Stomach (tissue), 9 donors: ENCODE measurements around the gene MMP25. TPM values are rescaled to one million over a fixed set of nuclear protein-coding genes. Genes with fewer than 3 reads are reported as not detected.

Source experiments
- DNase-seq, 2 donors: peaks; one replicate each; pipeline versions ENCODE4 v3.0.0 to v3.0.0-alpha.2; 2013 to 2019
- H3K27ac ChIP-seq, 5 donors: fragments of 200-600 bp in 4 of 5; sonication (generic) in 4 of 5; one replicate each; pipeline ENCODE4 v1.5.1; 2013 to 2019; ENCODE audit warnings: mild to moderate bottlenecking in 1 of 5, moderate library complexity in 1 of 5
- H3K27me3 ChIP-seq, 3 donors: fragments of 200-600 bp; sonication (generic); one replicate each; pipeline ENCODE4 v1.5.1; 2017 to 2019; ENCODE audit warnings: mixed run types in 1 of 3
- H3K36me3 ChIP-seq, 4 donors: fragments of 200-600 bp; sonication (generic); 1 replicate in 3 of 4; 2 replicates in 1 of 4; pipeline ENCODE4 v1.5.1; 2016 to 2019
- H3K4me1 ChIP-seq, 4 donors: fragments of 200-600 bp; sonication (generic); one replicate each; pipeline ENCODE4 v1.5.1; 2016 to 2019
- H3K4me3 ChIP-seq, 4 donors: fragments of 200-600 bp; sonication (generic) in 3 of 4; one replicate each; pipeline ENCODE4 v1.5.1; 2016 to 2019; ENCODE audit warnings: mild to moderate bottlenecking in 1 of 4
- H3K9me3 ChIP-seq, 4 donors: fragments of 200-600 bp; sonication (generic); one replicate each; pipeline ENCODE4 v1.5.1; 2016 to 2019
- EP300 ChIP-seq: sonication (generic); formaldehyde crosslinking; IDR thresholded peaks from one replicate; pipeline ENCODE4 v1.6.1; 2017; ENCODE audit warnings: antibody characterized with exemption
- POLR2A ChIP-seq, 4 donors: fragments of 450-650 bp; IDR thresholded peaks; one replicate each; pipeline ENCODE4 v1.6.1; 2016; ENCODE audit warnings: antibody characterized with exemption in 4 of 4, control low read depth in 2 of 4, mild to moderate bottlenecking in 1 of 4, moderate library complexity in 1 of 4
- POLR2AphosphoS5 ChIP-seq, 3 donors: sonication (generic); formaldehyde crosslinking; IDR thresholded peaks; one replicate each; pipeline ENCODE4 v1.6.1; 2016; ENCODE audit warnings: antibody characterized with exemption in 3 of 3
- WGBS, 5 donors: extraction: QIAGEN DNeasy Blood & Tissue Kit in 3 of 5; methylation state at CpG; one replicate each; pipeline versions ENCODE4 v1.1.5 to v1.1.7; 2013 to 2018; 5-methylcytosine and 5-hydroxymethylcytosine counted together
- intact Hi-C: fragments of 100-400 bp; cut with DNase I; formaldehyde crosslinking; loops from one replicate; pipeline ENCODE4 v1.15.1; 2023; ENCODE audit warnings: low total_unique reads
- polyA plus RNA-seq, 3 donors: library from polyadenylated mRNA; stranded (reverse); fragments of 200-250 nt; gene quantifications; one replicate each; pipeline ENCODE4 v1.2.3, GENCODE V29; 2013
- total RNA-seq, 5 donors: library from RNA; depleted of rRNA; stranded (reverse); fragments of >200 nt; gene quantifications; one replicate each; pipeline versions ENCODE4 v1.1.0 to v1.2.3, GENCODE V29; 2014 to 2016
- TF ChIP-seq, protein P1 (sequence below), 7 experiments: fragments of 450-650 bp in 4 of 7; fragments of 200-600 bp in 3 of 7; sonication (generic) in 3 of 7; IDR thresholded peaks; one replicate each; pipeline ENCODE4 v1.5.1; 2016 to 2019; ENCODE audit warnings: antibody characterized with exemption in 7 of 7, control low read depth in 2 of 7, mild to moderate bottlenecking in 1 of 7
- donor health status: healthy with polysubstance abuse.
- donor health status: Bipolar disorder and iron deficiency.
- donor health status: healthy.

Gene MMP25
- total and polyA plus RNA-seq, 8 donors: 0.48 to 2.9 (median 1.1) TPM; not detected in 3

DNA sequence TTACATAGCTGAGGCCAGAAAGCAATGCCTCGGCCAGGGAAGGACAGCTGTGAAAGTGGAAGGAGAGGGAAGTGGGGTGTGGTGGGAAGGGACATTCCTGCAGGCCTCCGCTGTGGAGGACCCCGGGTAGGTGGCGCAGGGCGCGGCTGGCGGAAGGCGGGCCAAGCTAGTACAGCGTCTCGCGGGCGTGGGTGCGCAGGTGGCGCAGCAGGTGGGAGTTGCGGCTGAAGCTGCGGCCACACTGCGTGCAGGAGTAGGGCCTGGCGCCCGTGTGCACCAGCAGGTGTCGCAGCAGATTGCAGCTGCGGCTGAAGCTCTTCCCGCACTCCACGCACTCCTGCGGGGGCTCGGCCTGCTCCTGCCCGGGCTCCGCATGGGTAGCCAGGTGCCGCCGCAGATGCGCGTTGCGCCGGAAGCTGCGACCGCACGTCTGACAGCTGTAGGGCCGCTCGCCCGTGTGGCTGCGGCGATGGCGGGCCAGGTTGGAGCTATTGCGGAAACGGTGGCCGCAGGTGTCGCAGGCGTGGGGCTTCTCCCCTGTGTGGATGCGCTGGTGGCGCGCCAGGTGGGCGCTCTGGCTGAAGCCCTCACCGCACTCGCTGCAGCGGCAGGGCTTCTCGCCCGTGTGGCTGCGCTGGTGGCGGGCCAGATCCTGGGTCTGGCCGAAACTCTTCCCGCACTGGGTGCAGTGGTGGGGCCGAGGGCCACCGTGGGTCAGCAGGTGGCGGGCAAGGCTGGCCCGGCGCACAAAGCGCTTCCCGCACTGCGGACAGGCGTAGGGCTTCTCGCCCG lies 42.8 kb downstream of the MMP25 start:
- TF ChIP-seq, protein P1, sequence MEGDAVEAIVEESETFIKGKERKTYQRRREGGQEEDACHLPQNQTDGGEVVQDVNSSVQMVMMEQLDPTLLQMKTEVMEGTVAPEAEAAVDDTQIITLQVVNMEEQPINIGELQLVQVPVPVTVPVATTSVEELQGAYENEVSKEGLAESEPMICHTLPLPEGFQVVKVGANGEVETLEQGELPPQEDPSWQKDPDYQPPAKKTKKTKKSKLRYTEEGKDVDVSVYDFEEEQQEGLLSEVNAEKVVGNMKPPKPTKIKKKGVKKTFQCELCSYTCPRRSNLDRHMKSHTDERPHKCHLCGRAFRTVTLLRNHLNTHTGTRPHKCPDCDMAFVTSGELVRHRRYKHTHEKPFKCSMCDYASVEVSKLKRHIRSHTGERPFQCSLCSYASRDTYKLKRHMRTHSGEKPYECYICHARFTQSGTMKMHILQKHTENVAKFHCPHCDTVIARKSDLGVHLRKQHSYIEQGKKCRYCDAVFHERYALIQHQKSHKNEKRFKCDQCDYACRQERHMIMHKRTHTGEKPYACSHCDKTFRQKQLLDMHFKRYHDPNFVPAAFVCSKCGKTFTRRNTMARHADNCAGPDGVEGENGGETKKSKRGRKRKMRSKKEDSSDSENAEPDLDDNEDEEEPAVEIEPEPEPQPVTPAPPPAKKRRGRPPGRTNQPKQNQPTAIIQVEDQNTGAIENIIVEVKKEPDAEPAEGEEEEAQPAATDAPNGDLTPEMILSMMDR (IDR thresholded peaks at IDR 0.05): no peak
- TF ChIP-seq EP300: no peak
- no peak for TF ChIP-seq POLR2A (IDR thresholded peaks at IDR 0.05)
- no peak for TF ChIP-seq POLR2AphosphoS5 (IDR thresholded peaks at IDR 0.05)
- 91 to 97% (median 95%) methylated on average over 32 to 71 of the region's 71 CpGs for WGBS, 5 donors
- Histone ChIP-seq H3K9me3 (no peaks in the 10 kb centered on the region), H3K27me3 (peaks cover 0 to 26% (median 8%) of the 10 kb centered on the region in 3 donors), H3K27ac (no peak overlapping the region), H3K4me1 (peaks cover 0 to 25% (median 7%) of the 10 kb centered on the region in 4 donors), H3K36me3 (no peaks in the 10 kb centered on the region), H3K4me3 (no peak overlapping the region)
- DNase-seq: no peak
- intact Hi-C loops: no loop called here

DNA sequence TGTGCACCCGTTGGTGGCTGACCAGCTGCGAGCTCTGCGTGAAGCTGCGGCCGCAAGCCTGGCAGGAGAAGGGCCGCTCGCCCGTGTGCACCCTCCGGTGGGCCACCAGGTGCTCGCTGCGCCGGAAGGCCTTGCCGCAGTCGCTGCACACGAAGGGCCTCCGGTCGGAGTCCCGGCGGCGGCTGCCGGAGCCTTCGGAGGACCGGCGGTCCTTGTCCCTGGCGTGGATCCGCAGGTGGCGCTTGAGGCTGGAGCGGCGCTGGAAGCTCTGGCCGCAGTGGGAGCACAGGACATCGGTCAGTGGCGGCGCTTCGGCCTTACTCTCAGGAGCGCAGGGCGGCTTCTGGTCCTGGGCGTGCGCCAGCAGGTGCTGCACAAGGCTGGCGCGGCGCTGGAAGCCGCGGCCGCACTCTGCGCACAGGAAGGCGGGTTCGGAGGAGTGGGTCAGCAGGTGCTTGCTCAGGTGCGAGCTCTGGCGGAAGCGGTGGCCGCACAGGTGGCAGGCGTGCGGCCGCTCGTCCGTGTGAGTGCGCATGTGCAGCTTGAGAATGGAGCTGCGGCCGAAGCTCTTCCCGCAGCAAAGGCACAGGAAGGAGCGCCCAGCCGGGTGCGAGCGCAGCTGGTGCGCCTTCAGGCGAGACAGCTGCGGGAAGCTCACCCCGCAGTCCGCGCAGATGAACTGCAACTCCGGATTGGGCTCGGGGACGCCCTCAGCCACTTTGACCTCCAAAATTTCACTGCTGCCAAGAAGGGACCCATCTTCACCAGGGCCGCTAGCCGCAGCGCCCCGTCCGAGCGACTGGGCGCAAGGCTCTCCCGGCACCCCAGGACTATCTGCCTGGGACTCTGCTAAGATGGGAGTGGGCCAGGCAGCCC lies 43.6 kb downstream of the MMP25 start:
- intact Hi-C loops: no loop called here
- no peak for TF ChIP-seq POLR2AphosphoS5 (IDR thresholded peaks at IDR 0.05)
- no peak for TF ChIP-seq POLR2A (IDR thresholded peaks at IDR 0.05)
- TF ChIP-seq, protein P1 (IDR thresholded peaks at IDR 0.05): no peak
- no peak for TF ChIP-seq EP300
- H3K4me1 ChIP-seq: peaks cover 0 to 25% (median 7%) of the 10 kb centered on the region in 4 donors
- no peak overlapping the region for H3K4me3 ChIP-seq
- WGBS, 5 donors: 95 to 97% (median 97%) methylated on average over 38 to 81 of the region's 81 CpGs
- DNase-seq: no peak
- no peak overlapping the region for H3K27ac ChIP-seq
- H3K9me3 ChIP-seq: no peaks in the 10 kb centered on the region
- H3K36me3 ChIP-seq: no peaks in the 10 kb centered on the region
- H3K27me3 ChIP-seq: peaks cover 0 to 26% (median 8%) of the 10 kb centered on the region in 3 donors

DNA sequence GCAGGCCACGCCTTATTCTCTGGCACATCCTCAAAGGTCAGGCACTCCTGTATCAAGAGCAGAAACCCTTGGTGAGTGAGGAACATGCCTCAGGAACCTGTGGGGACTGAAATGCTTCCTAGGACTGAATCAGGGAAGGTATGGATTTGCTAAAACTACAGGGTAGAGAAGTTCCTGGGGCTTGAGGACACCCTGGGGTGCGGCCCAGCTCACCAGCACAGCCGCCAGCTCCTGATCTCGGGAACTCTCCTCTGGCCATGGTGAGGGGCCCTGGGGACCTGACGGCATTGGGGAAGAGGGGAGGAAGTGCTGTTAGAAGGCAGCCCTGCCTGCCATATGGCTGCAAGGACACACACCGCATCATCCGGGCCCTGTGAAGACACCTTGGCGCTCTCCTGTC lies 45.2 kb downstream of the MMP25 start:
- H3K4me3 ChIP-seq: no peak overlapping the region
- peaks cover 0 to 24% (median 7%) of the 10 kb centered on the region in 4 donors for H3K4me1 ChIP-seq
- TF ChIP-seq EP300 (no peak), POLR2A (IDR thresholded peaks at IDR 0.05) (no peak), POLR2AphosphoS5 (IDR thresholded peaks at IDR 0.05) (no peak)
- TF ChIP-seq, protein P1 (IDR thresholded peaks at IDR 0.05): no peak
- DNase-seq: no peak
- no peak overlapping the region for H3K27ac ChIP-seq
- no peaks in the 10 kb centered on the region for H3K36me3 ChIP-seq
- intact Hi-C loops: no loop called here
- WGBS, 5 donors: 84 to 89% (median 86%) methylated on average over 8 of the region's 8 CpGs
- H3K27me3 ChIP-seq: peaks cover 0 to 29% (median 8%) of the 10 kb centered on the region in 3 donors
- H3K9me3 ChIP-seq: no peaks in the 10 kb centered on the region

DNA sequence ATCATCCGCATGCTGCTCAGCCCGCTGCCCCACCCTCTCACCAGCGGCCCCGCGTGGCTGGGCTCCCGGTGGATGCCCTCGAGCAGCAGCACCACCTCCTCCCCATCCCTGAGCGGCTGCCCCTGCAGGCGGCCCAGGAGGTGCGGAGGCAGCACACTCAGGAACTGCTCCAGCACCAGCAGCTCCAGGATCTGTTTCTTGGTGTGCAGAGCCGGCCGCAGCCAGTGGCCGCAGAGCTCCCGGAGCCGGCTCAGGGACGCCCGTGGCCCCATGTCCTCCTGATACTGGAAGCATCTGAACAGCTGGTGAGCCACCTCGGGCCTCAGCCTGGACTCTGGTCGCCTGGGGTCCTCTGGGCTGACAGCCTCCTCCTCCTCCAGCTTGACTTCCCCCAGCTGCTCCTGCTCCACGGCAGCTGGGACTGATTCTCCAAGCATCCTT lies 46.2 kb downstream of the MMP25 start:
- Histone ChIP-seq H3K27me3 (peaks cover 0 to 32% (median 8%) of the 10 kb centered on the region in 3 donors), H3K36me3 (no peaks in the 10 kb centered on the region), H3K4me1 (peaks cover 0 to 15% (median 2%) of the 10 kb centered on the region in 4 donors), H3K9me3 (no peaks in the 10 kb centered on the region), H3K27ac (no peak overlapping the region), H3K4me3 (no peak overlapping the region)
- no peak for DNase-seq
- TF ChIP-seq EP300 (no peak), POLR2AphosphoS5 (IDR thresholded peaks at IDR 0.05) (no peak), POLR2A (IDR thresholded peaks at IDR 0.05) (no peak)
- TF ChIP-seq, protein P1 (IDR thresholded peaks at IDR 0.05): no peak
- 40 to 74% (median 64%) methylated on average over 8 to 20 of the region's 20 CpGs for WGBS, 5 donors
- intact Hi-C loops: no loop called here
